ENCODE data around the gene CTIF.

Gene CTIF

DNA sequence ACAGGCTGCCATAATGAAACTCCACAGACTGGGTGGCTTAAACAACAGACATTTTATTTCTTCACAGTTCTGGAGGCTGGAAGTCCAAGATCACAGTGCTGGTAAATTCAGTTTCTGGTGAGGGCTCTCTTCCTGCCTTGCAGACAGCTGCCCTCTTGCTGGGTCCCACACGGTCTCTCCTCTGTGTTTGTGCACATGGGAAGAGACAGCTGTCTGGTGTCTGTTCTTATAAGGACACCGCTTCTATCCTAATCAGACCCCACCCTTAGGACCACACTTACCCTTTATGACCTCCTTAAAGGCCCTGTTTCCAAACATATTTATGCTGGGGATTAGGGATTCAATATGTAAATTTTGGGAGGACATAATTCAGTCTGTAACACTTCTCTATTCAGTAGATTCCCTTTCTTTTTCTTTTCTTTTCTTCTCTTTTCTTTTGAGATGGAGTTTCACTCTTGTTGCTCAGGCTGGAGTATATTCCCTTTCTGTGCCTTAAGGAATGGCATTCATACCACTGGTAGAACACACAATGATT lies 18.9 kb downstream of the CTIF start:
- TF ChIP-seq CTCF (IDR thresholded peaks at IDR 0.05): no peak
- H3K9me3 ChIP-seq (ENCODE audit: control insufficient read depth, low read length): no peaks in the 10 kb centered on the region
- no peak overlapping the region for H3K4me2 ChIP-seq (ENCODE audit: low read length)
- no peak overlapping the region for H3K9ac ChIP-seq
- H3K4me1 ChIP-seq: no peaks in the 10 kb centered on the region
- no peak overlapping the region for H3K27ac ChIP-seq
- H2AFZ ChIP-seq: no peak overlapping the region
- H3K27me3 ChIP-seq (ENCODE audit: control insufficient read depth, insufficient read depth, low read length): no peaks in the 10 kb centered on the region
- no peaks in the 10 kb centered on the region for H3K36me3 ChIP-seq (ENCODE audit: control insufficient read depth, insufficient read depth, low read length)
- H3K4me3 ChIP-seq (ENCODE audit: low read depth, low read length): no peak overlapping the region
- peaks cover 25% of the 10 kb centered on the region for H3K79me2 ChIP-seq

GRCh38 chr18:48558248-48558647 lies 19.4 kb downstream of the CTIF start:
- no peak overlapping the region for H3K4me3 ChIP-seq (ENCODE audit: low read depth, low read length)
- H3K9ac ChIP-seq: no peak overlapping the region
- H3K4me2 ChIP-seq (ENCODE audit: low read length): no peak overlapping the region
- no peaks in the 10 kb centered on the region for H3K27me3 ChIP-seq (ENCODE audit: control insufficient read depth, insufficient read depth, low read length)
- H3K27ac ChIP-seq: no peak overlapping the region
- no peak for TF ChIP-seq CTCF (IDR thresholded peaks at IDR 0.05)
- H3K4me1 ChIP-seq: no peaks in the 10 kb centered on the region
- no peaks in the 10 kb centered on the region for H3K36me3 ChIP-seq (ENCODE audit: control insufficient read depth, insufficient read depth, low read length)
- H2AFZ ChIP-seq: no peak overlapping the region
- H3K79me2 ChIP-seq: peaks cover 27% of the 10 kb centered on the region
- H3K9me3 ChIP-seq (ENCODE audit: control insufficient read depth, low read length): no peaks in the 10 kb centered on the region

DNA sequence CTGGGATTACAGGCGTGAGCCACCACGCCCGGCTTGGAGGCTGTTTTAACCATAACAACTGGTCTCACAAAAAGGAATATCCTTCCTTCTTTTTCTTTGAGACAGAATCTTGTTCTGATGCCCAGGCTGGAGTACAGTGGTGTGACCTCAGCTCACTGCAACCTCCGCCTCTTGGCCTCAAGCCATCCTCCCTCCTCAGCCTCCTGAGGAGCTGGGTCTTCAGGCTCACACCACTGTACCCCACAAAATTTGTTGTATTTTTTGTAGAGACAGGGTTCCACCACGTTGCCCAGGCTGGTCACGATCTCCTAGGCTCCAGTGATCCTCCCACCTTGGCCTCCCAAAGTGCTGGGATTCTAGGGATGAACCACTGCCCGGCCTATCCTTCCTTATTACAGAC lies 21.7 kb downstream of the CTIF start:
- H3K4me3 ChIP-seq (ENCODE audit: low read depth, low read length): no peak overlapping the region
- H3K4me2 ChIP-seq (ENCODE audit: low read length): no peak overlapping the region
- H3K36me3 ChIP-seq (ENCODE audit: control insufficient read depth, insufficient read depth, low read length): no peaks in the 10 kb centered on the region
- no peaks in the 10 kb centered on the region for H3K4me1 ChIP-seq
- peaks cover 20% of the 10 kb centered on the region for H3K79me2 ChIP-seq
- TF ChIP-seq CTCF (IDR thresholded peaks at IDR 0.05): no peak
- H3K27ac ChIP-seq: no peak overlapping the region
- no peaks in the 10 kb centered on the region for H3K27me3 ChIP-seq (ENCODE audit: control insufficient read depth, insufficient read depth, low read length)
- H2AFZ ChIP-seq: no peak overlapping the region
- no peak overlapping the region for H3K9ac ChIP-seq
- H3K9me3 ChIP-seq (ENCODE audit: control insufficient read depth, low read length): no peaks in the 10 kb centered on the region

- H3K9me3 ChIP-seq (ENCODE audit: control insufficient read depth, low read length): no peaks in the 10 kb centered on the region
- H3K4me3 ChIP-seq (ENCODE audit: low read depth, low read length): no peak overlapping the region
- H2AFZ ChIP-seq: no peak overlapping the region
- H3K36me3 ChIP-seq (ENCODE audit: control insufficient read depth, insufficient read depth, low read length): no peaks in the 10 kb centered on the region
- peaks cover 30% of the 10 kb centered on the region for H3K79me2 ChIP-seq
- no peak overlapping the region for H3K4me2 ChIP-seq (ENCODE audit: low read length)
- TF ChIP-seq CTCF (IDR thresholded peaks at IDR 0.05): no peak
- H3K27ac ChIP-seq: no peak overlapping the region
- no peaks in the 10 kb centered on the region for H3K27me3 ChIP-seq (ENCODE audit: control insufficient read depth, insufficient read depth, low read length)
- H3K9ac ChIP-seq: no peak overlapping the region
- no peaks in the 10 kb centered on the region for H3K4me1 ChIP-seq
These were observed 23.2 kb downstream of the CTIF start for GRCh38 chr18:48562075-48562474.

DNA sequence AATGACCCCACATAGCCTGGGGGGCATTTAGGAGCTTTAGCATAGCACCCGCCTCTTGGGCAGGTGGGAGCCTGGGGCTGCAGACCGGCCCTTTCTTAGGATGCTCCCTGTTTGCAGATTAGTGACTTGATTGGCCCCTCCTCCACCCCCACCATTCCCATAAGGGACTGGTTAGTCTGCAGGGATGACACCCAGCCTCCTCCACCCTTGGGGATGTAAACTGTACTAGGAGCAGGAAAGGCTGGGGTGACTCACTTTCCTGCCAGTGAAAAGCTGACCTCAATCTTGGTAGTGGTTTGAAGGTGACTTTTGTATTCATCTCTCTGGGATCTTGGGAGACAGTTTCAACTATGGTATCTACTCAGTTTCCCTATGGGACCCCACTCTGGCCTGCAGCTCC lies 24.2 kb downstream of the CTIF start:
- Histone ChIP-seq H3K27ac (no peak overlapping the region), H2AFZ (no peak overlapping the region), H3K27me3 (ENCODE audit: control insufficient read depth, insufficient read depth, low read length) (no peaks in the 10 kb centered on the region), H3K79me2 (peaks cover 34% of the 10 kb centered on the region), H3K9me3 (ENCODE audit: control insufficient read depth, low read length) (no peaks in the 10 kb centered on the region), H3K9ac (no peak overlapping the region), H3K4me1 (no peaks in the 10 kb centered on the region), H3K4me3 (ENCODE audit: low read depth, low read length) (no peak overlapping the region), H3K36me3 (ENCODE audit: control insufficient read depth, insufficient read depth, low read length) (no peaks in the 10 kb centered on the region), H3K4me2 (ENCODE audit: low read length) (no peak overlapping the region)
- TF ChIP-seq CTCF (IDR thresholded peaks at IDR 0.05): no peak
